ENCODE data around the gene ENTPD8. TPM values are rescaled to one million over a fixed set of nuclear protein-coding genes. Genes with fewer than 3 reads are reported as not detected.

Gene ENTPD8
- total and polyA plus RNA-seq, 2 of the 4 experiments (the other 2 are of a cell fraction) = 0.07 TPM; not detected in 1

GRCh38 chr9:137448602-137448962, 7.4 kb upstream of the ENTPD8 start:
- no peak for DNase-seq
- no peak overlapping the region for H4K91ac ChIP-seq (ENCODE audit: insufficient read depth, low read depth, low read length)
- H3K18ac ChIP-seq (ENCODE audit: low read depth, low read length) = no peak overlapping the region
- H2AFZ ChIP-seq (replicated peaks; ENCODE audit: low read length, poor library complexity) = no peak overlapping the region
- H4K5ac ChIP-seq (ENCODE audit: low read depth, low read length) = no peak overlapping the region
- no peak overlapping the region for H3K14ac ChIP-seq (replicated peaks; ENCODE audit: low read depth, low read length)
- H3K56ac ChIP-seq (ENCODE audit: extremely low read depth, insufficient read depth, low read length) = no peak overlapping the region
- H3K27ac ChIP-seq (ENCODE audit: insufficient read depth, low read length) = no peak overlapping the region
- in situ Hi-C loops (cut with MboI; ENCODE audit: low sequenced_read_pairs) = no loop called here
- H2AK5ac ChIP-seq (ENCODE audit: low read depth, low read length) = no peak overlapping the region
- H3K4me3 ChIP-seq (ENCODE audit: insufficient read depth, low read depth, low read length) = no peak overlapping the region
- POLR2A ChIA-PET (ENCODE audit: unreplicated experiment) = no interaction called here
- H4K8ac ChIP-seq (ENCODE audit: low read depth in 2 of 2, low read length in 2 of 2) = no peak overlapping the region
- 77% methylated on average over 7 of the region's 16 CpGs; no CpG with 5 or more reads in 1 of the 2 experiments for WGBS, 2 experiments (ENCODE audit: extremely low coverage in 2 of 2, insufficient read length in 1 of 2)
- no peak overlapping the region for H2AK9ac ChIP-seq (replicated peaks; ENCODE audit: low read depth, low read length, poor library complexity)
- H2BK20ac ChIP-seq (ENCODE audit: low read depth, low read length) = no peak overlapping the region
- ATAC-seq (ENCODE audit: low read depth) = no peak
- H3K4me2 ChIP-seq (ENCODE audit: low read depth, low read length) = no peak overlapping the region
- BruUV-seq (replicated peaks) = no TSS peak
- H3K4me1 ChIP-seq (ENCODE audit: control insufficient read depth, insufficient read depth, low read length) = peaks cover 2% of the 10 kb centered on the region; the same call in 1 of the 2 replicates
- H3K9ac ChIP-seq (ENCODE audit: low read depth, low read length) = no peak overlapping the region
- H3K9me3 ChIP-seq (ENCODE audit: control insufficient read depth, insufficient read depth, low read length) = no peaks in the 10 kb centered on the region
- CTCF ChIA-PET = no interaction called here
- H3K36me3 ChIP-seq (ENCODE audit: control insufficient read depth, insufficient read depth, low read length) = peaks cover 27% of the 10 kb centered on the region
- dilution Hi-C loops (cut with HindIII; ENCODE audit: low sequenced_read_pairs, unreplicated experiment) = no loop called here
- intact Hi-C loops (cut with micrococcal nuclease) = no loop called here
- no peak overlapping the region for H2BK15ac ChIP-seq (ENCODE audit: low read depth, low read length)
- H3K23ac ChIP-seq (ENCODE audit: low read depth, low read length) = no peak overlapping the region
- H3K9me1 ChIP-seq (ENCODE audit: insufficient read depth, low read length) = no peaks in the 10 kb centered on the region
- no peak overlapping the region for H2BK5ac ChIP-seq (ENCODE audit: low read depth, low read length, poor library complexity, severe bottlenecking)
- no peak for TF ChIP-seq RAD21 (IDR thresholded peaks at IDR 0.05; ENCODE audit: low read length)
- TF ChIP-seq BHLHE40 (IDR thresholded peaks at IDR 0.05; ENCODE audit: low read depth, low read length) = no peak
- TF ChIP-seq FOS (IDR thresholded peaks at IDR 0.05; ENCODE audit: low read depth, low read length) = no peak
- TF ChIP-seq, protein P1, sequence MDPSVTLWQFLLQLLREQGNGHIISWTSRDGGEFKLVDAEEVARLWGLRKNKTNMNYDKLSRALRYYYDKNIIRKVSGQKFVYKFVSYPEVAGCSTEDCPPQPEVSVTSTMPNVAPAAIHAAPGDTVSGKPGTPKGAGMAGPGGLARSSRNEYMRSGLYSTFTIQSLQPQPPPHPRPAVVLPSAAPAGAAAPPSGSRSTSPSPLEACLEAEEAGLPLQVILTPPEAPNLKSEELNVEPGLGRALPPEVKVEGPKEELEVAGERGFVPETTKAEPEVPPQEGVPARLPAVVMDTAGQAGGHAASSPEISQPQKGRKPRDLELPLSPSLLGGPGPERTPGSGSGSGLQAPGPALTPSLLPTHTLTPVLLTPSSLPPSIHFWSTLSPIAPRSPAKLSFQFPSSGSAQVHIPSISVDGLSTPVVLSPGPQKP (IDR thresholded peaks at IDR 0.05; ENCODE audit: borderline replicate concordance, low read depth, low read length) = no peak
- no peak for TF ChIP-seq MAFK (IDR thresholded peaks at IDR 0.05; ENCODE audit: low read depth, low read length)
- no peak for TF ChIP-seq MXI1 (IDR thresholded peaks at IDR 0.05; ENCODE audit: borderline replicate concordance, low read depth, low read length)
- no peak for TF ChIP-seq SMC3 (IDR thresholded peaks at IDR 0.05; ENCODE audit: low read depth, low read length)
- no peak for TF ChIP-seq USF2 (IDR thresholded peaks at IDR 0.05; ENCODE audit: low read depth, low read length)
- no peak overlapping the region for H3K4ac ChIP-seq (ENCODE audit: low read depth, low read length)
- peaks cover 0 to under 1% of the 10 kb centered on the region in 2 experiments; a peak in 1 of 4 replicates for H3K79me1 ChIP-seq (ENCODE audit: low read depth in 1 of 2, low read length in 2 of 2)
- H4K20me1 ChIP-seq (ENCODE audit: insufficient read depth, low read length) = peaks cover 4% of the 10 kb centered on the region; the same call in 1 of the 2 replicates
- no peak overlapping the region for H2BK120ac ChIP-seq (ENCODE audit: low read depth, low read length)
- no peaks in the 10 kb centered on the region for H3K27me3 ChIP-seq (ENCODE audit: control insufficient read depth, insufficient read depth, low read length)

Measured in IMR-90 (cell line).